Sigmoid colon (tissue), 7 donors: ENCODE measurements around the gene FER1L5. TPM values are rescaled to one million over a fixed set of nuclear protein-coding genes. Genes with fewer than 3 reads are reported as not detected.

ENCODE experiments used
- DNase-seq: peaks from one replicate; pipeline ENCODE4 v3.0.0-alpha.2; 2019
- H3K27ac ChIP-seq, 4 donors: fragments of 200-600 bp; sonication (generic); one replicate each; pipeline ENCODE4 v1.5.1; 2016 to 2019; ENCODE audit warnings: mild to moderate bottlenecking in 1 of 4
- H3K27me3 ChIP-seq, 3 donors: fragments of 200-600 bp; sonication (generic); one replicate each; pipeline ENCODE4 v1.5.1; 2019; ENCODE audit warnings: mild to moderate bottlenecking in 1 of 3
- H3K36me3 ChIP-seq, 4 donors: fragments of 200-600 bp; sonication (generic); one replicate each; pipeline ENCODE4 v1.5.1; 2016 to 2019
- H3K4me1 ChIP-seq, 4 donors: fragments of 200-600 bp; sonication (generic); one replicate each; pipeline ENCODE4 v1.5.1; 2017 to 2019
- H3K4me3 ChIP-seq, 4 donors: fragments of 200-600 bp; sonication (generic); one replicate each; pipeline ENCODE4 v1.5.1; 2017 to 2019; ENCODE audit warnings: mild to moderate bottlenecking in 2 of 4, moderate library complexity in 1 of 4
- H3K9me3 ChIP-seq, 4 donors: fragments of 200-600 bp in 3 of 4; sonication (generic) in 3 of 4; one replicate each; pipeline versions ENCODE4 v1.5.1 to v1.6.1; 2013 to 2019
- EP300 ChIP-seq, 4 donors: sonication (generic); formaldehyde crosslinking; IDR thresholded peaks; one replicate each; pipeline ENCODE4 v1.6.1; 2017; ENCODE audit warnings: antibody characterized with exemption in 4 of 4
- POLR2A ChIP-seq, 2 donors: fragments of 450-650 bp; IDR thresholded peaks; one replicate each; pipeline ENCODE4 v1.6.1; 2016; ENCODE audit warnings: antibody characterized with exemption in 2 of 2, mild to moderate bottlenecking in 2 of 2, moderate library complexity in 2 of 2
- POLR2AphosphoS5 ChIP-seq, 4 donors: sonication (generic); formaldehyde crosslinking; IDR thresholded peaks; one replicate each; pipeline ENCODE4 v1.6.1; 2017; ENCODE audit warnings: antibody characterized with exemption in 4 of 4
- WGBS, 2 donors: extraction: QIAGEN DNeasy Blood & Tissue Kit; methylation state at CpG; one replicate each; pipeline ENCODE4 v1.1.7; 2013; 5-methylcytosine and 5-hydroxymethylcytosine counted together
- intact Hi-C: fragments of 100-400 bp; cut with DNase I; formaldehyde crosslinking; loops from one replicate; pipeline ENCODE4 v1.15.1; 2023
- polyA plus RNA-seq, 3 donors: library from polyadenylated mRNA; stranded (reverse); fragments of 200-250 nt; gene quantifications; one replicate each; pipeline ENCODE4 v1.2.3, GENCODE V29; 2013
- total RNA-seq, 4 donors: library from RNA; depleted of rRNA; stranded (reverse); fragments of >200 nt; gene quantifications; one replicate each; pipeline ENCODE4 v1.1.0, GENCODE V29; 2016
- TF ChIP-seq, protein P1 (sequence below), 4 experiments: fragments of 450-650 bp in 3 of 4; fragments of 200-600 bp in 1 of 4; IDR thresholded peaks; one replicate each; pipeline ENCODE4 v1.5.1; 2016 to 2019; ENCODE audit warnings: antibody characterized with exemption in 4 of 4, mild to moderate bottlenecking in 3 of 4, moderate library complexity in 2 of 4
- donor health status: healthy with polysubstance abuse.
- donor health status: Bipolar disorder and iron deficiency.
- donor health status: healthy.

Gene FER1L5
- total and polyA plus RNA-seq, 7 donors = under 0.01 to 0.01 TPM; not detected in 5

DNA sequence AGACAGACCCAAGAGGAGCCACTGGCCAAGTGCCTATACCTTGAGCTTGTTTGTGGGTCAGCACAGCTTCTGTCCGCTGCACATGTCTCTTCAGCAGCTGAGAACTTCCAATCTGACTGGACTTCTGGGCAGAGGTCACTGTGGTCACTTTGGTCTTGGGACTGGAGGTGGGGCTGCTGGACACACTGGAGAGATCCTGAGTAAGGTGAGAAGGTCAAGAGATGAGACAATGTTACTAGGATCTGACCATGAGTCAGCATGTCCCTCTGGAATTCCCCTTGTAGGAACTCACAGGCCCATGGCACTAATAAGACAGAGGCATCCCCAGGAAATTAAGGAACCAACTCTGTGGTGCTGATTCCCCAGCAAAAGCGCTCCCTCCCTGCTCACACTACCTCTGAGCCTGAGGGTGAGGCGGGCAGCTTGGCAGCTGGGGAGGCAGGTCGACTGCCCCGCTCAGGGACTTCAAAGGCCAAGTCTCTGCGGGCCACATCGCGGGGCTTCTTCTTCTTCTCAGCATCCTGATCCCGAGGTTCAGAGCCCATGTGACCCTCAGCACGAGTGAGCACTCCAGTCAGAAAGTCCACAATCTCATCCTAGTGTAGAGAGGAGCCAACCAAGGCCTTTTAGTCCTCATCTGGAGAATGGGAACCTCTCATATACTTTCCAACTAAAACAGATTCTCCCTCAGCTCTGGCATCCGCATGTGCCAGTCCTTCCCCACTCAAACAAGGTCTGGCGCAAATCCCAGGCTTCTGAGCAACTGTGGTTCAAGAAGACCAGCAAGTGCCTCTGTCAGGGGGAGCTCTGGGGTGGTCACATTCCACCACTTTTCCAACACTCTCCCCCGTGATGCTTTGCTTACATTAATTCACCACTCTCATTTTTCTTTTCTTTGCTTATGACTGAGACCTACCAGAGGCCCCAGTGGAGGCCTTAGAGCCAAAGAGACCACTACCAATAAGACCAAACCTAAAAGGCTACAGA lies 33.8 kb upstream of the FER1L5 start:
- no peak overlapping the region for H3K4me3 ChIP-seq
- TF ChIP-seq, protein P1, sequence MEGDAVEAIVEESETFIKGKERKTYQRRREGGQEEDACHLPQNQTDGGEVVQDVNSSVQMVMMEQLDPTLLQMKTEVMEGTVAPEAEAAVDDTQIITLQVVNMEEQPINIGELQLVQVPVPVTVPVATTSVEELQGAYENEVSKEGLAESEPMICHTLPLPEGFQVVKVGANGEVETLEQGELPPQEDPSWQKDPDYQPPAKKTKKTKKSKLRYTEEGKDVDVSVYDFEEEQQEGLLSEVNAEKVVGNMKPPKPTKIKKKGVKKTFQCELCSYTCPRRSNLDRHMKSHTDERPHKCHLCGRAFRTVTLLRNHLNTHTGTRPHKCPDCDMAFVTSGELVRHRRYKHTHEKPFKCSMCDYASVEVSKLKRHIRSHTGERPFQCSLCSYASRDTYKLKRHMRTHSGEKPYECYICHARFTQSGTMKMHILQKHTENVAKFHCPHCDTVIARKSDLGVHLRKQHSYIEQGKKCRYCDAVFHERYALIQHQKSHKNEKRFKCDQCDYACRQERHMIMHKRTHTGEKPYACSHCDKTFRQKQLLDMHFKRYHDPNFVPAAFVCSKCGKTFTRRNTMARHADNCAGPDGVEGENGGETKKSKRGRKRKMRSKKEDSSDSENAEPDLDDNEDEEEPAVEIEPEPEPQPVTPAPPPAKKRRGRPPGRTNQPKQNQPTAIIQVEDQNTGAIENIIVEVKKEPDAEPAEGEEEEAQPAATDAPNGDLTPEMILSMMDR (IDR thresholded peaks at IDR 0.05) = no peak
- TF ChIP-seq EP300 (IDR thresholded peaks at IDR 0.05) (no peak), POLR2AphosphoS5 (IDR thresholded peaks at IDR 0.05) (no peak), POLR2A (IDR thresholded peaks at IDR 0.05) (no peak)
- peaks cover 71 to 100% (median 94%) of the 10 kb centered on the region in 4 donors for H3K36me3 ChIP-seq
- H3K4me1 ChIP-seq = peaks cover 0 to 9% (median 6%) of the 10 kb centered on the region in 4 donors
- H3K27ac ChIP-seq = no peak overlapping the region
- WGBS, 2 donors = 92% methylated on average over 13 of the region's 13 CpGs
- no peaks in the 10 kb centered on the region for H3K27me3 ChIP-seq
- DNase-seq = no peak
- intact Hi-C loops = no loop called here
- H3K9me3 ChIP-seq = no peaks in the 10 kb centered on the region

DNA sequence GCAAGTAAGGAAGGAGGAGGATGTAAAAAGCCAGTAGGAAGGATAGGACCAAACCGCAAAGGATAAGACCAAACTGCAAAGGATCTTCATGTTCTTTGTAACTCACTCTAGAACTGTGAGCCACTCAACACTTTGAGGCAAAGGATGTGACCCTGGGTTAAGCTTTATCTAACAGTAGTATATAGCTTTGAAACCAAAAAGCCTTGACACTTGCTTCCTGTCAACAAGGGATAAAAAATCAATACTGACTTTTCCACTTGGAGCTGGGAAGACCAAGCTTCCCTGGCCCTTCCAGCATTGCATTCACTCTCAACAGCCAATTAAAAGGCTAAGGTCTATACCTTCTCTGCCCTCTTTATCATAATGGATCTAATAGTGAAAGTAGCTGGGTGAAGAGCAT lies 26.4 kb upstream of the FER1L5 start:
- Histone ChIP-seq H3K27me3 (no peaks in the 10 kb centered on the region), H3K36me3 (peaks cover 29 to 88% (median 34%) of the 10 kb centered on the region in 4 donors)

DNA sequence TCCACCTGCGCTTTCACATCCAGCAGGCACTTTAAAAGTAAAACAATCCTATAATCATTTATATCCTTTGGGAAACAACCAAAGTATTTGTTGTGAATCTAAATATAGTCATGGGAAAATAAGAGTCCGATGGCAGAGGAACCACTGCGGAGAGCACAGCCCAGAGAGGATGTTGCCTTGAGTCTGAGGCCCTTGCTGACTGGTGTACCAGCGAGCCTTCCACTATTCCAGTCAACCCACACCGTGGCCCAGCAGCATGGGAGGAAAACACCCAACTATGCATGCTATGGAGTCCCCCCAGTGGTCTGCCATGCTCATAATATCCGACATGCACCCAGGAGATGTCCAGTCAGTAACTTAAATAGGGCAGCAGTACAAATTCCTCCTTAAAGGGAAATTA lies 26.0 kb upstream of the FER1L5 start:
- Histone ChIP-seq H3K9me3 (no peaks in the 10 kb centered on the region), H3K4me3 (no peak overlapping the region), H3K27me3 (no peaks in the 10 kb centered on the region), H3K36me3 (peaks cover 25 to 87% (median 30%) of the 10 kb centered on the region in 4 donors), H3K27ac (no peak overlapping the region), H3K4me1 (peaks cover 0 to 13% (median 3%) of the 10 kb centered on the region in 4 donors)
- TF ChIP-seq POLR2A (IDR thresholded peaks at IDR 0.05) = no peak
- no peak for TF ChIP-seq EP300 (IDR thresholded peaks at IDR 0.05)
- TF ChIP-seq, protein P1 (IDR thresholded peaks at IDR 0.05) = no peak
- TF ChIP-seq POLR2AphosphoS5 (IDR thresholded peaks at IDR 0.05) = no peak
- DNase-seq = no peak
- WGBS, 2 donors = 90 to 95% methylated on average over 6 of the region's 6 CpGs
- intact Hi-C loops = no loop called here

More for the DNA sequence above, 26.4 kb upstream of the FER1L5 start:
- peaks cover 0 to 13% (median 3%) of the 10 kb centered on the region in 4 donors for H3K4me1 ChIP-seq
- H3K9me3 ChIP-seq = no peaks in the 10 kb centered on the region
- no peak overlapping the region for H3K4me3 ChIP-seq
- TF ChIP-seq POLR2AphosphoS5 (IDR thresholded peaks at IDR 0.05) (no peak), EP300 (IDR thresholded peaks at IDR 0.05) (no peak), POLR2A (IDR thresholded peaks at IDR 0.05) (no peak)
- TF ChIP-seq, protein P1 (IDR thresholded peaks at IDR 0.05) = no peak
- WGBS, 2 donors = 98 to 100% methylated on average over 1 of the region's 1 CpG
- intact Hi-C loops = no loop called here
- no peak overlapping the region for H3K27ac ChIP-seq
- DNase-seq = no peak

DNA sequence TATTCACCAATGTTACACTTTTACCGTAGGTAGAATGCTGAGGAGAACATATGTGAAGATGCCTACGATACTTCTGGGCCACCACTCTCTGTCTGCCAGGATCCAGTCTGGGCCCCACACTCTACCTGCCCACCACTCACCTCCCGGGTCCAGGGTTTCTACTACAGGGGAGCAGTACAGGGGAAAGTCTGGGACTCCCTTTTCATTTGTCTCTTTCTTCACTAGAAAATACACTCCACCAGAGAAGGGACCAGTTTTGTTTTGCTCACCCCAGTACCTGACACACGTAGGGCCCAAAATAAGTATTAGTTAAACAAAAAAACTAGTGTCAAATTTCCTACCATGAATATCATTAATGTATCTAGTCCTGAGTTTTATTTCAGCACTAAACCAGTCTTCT lies 25.6 kb upstream of the FER1L5 start:
- H3K27me3 ChIP-seq = no peaks in the 10 kb centered on the region

More for the DNA sequence above, 25.6 kb upstream of the FER1L5 start:
- H3K4me1 ChIP-seq = peaks cover 0 to 13% (median 3%) of the 10 kb centered on the region in 4 donors
- no peak for DNase-seq
- TF ChIP-seq EP300 (IDR thresholded peaks at IDR 0.05) (no peak), POLR2A (IDR thresholded peaks at IDR 0.05) (no peak), POLR2AphosphoS5 (IDR thresholded peaks at IDR 0.05) (no peak)
- TF ChIP-seq, protein P1 (IDR thresholded peaks at IDR 0.05) = no peak
- H3K4me3 ChIP-seq = no peak overlapping the region
- intact Hi-C loops = no loop called here
- peak overlapping the region in 2 of 4 donors; percentile 28 to 44 for H3K27ac ChIP-seq
- WGBS, 2 donors = 89 to 97% methylated on average over 4 of the region's 4 CpGs
- H3K9me3 ChIP-seq = no peaks in the 10 kb centered on the region
- peaks cover 23 to 82% (median 27%) of the 10 kb centered on the region in 4 donors for H3K36me3 ChIP-seq
